Peyer's patch (tissue), 4 donors: ENCODE results near the gene MYH11. TPM values are rescaled to one million over a fixed set of nuclear protein-coding genes. Genes with fewer than 3 reads are reported as not detected.

Experiments used
- DNase-seq, 3 donors: peaks; one replicate each; pipeline ENCODE4 v3.0.0-alpha.2; 2017 to 2019
- H3K27ac ChIP-seq, 4 donors: fragments of 200-600 bp; sonication (generic); one replicate each; pipeline ENCODE4 v1.5.1; 2016 to 2019
- H3K27me3 ChIP-seq, 2 donors: fragments of 200-600 bp; sonication (generic); one replicate each; pipeline ENCODE4 v1.5.1; 2019
- H3K36me3 ChIP-seq, 3 donors: fragments of 200-600 bp; sonication (generic); one replicate each; pipeline ENCODE4 v1.5.1; 2016 to 2019
- H3K4me1 ChIP-seq, 4 donors: fragments of 200-600 bp; sonication (generic); one replicate each; pipeline ENCODE4 v1.5.1; 2016 to 2019
- H3K4me3 ChIP-seq, 4 donors: fragments of 200-600 bp; sonication (generic); 1 replicate in 3 of 4; 2 replicates in 1 of 4; pipeline ENCODE4 v1.5.1; 2016 to 2019; ENCODE audit warnings: mild to moderate bottlenecking in 1 of 4
- H3K9me3 ChIP-seq, 4 donors: fragments of 200-600 bp; sonication (generic); one replicate each; pipeline ENCODE4 v1.5.1; 2016 to 2019; ENCODE audit warnings: mild to moderate bottlenecking in 1 of 4
- POLR2A ChIP-seq, 2 donors: fragments of 450-650 bp; IDR thresholded peaks; one replicate each; pipeline ENCODE4 v1.5.1; 2017; ENCODE audit warnings: antibody characterized with exemption in 2 of 2, mild to moderate bottlenecking in 2 of 2, moderate library complexity in 2 of 2
- total RNA-seq, 4 donors: library from RNA; depleted of rRNA; stranded (reverse); fragments of >200 nt; gene quantifications; one replicate each; pipeline ENCODE4 v1.1.0, GENCODE V29; 2016
- TF ChIP-seq, protein P1 (sequence below), 6 experiments: fragments of 450-650 bp in 4 of 6; fragments of 200-600 bp in 2 of 6; sonication (generic) in 1 of 6; IDR thresholded peaks; one replicate each; pipeline ENCODE4 v1.5.1; 2017 to 2019; ENCODE audit warnings: antibody characterized with exemption in 6 of 6, mild to moderate bottlenecking in 3 of 6, moderate library complexity in 1 of 6

MYH11 gene
- total RNA-seq, 4 donors from 2014 or later, result 39.2 to 248 (median 131) TPM

DNA sequence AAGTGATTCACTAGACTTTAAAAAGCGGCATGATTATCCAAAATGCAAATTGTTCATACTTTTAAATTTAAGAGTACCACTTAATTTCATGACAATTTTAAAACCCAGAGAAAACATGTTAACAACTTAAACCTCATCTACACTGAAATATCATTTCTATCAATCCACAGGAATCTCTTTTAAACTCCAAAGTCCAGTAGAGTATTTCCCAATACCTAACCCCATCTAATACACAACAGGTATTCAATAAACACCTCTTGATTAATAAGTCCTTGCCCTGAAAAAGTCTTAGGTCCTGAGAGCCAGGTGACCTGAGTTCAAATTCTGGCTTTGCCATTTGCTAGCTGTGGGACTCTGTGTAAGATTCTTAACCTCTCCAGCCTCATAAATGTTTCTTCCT is 16.9 kb upstream of the MYH11 start:
- no peaks in the 10 kb centered on the region for H3K9me3 ChIP-seq
- no peak overlapping the region for H3K4me3 ChIP-seq
- TF ChIP-seq POLR2A (IDR thresholded peaks at IDR 0.05), result no peak
- TF ChIP-seq, protein P1, sequence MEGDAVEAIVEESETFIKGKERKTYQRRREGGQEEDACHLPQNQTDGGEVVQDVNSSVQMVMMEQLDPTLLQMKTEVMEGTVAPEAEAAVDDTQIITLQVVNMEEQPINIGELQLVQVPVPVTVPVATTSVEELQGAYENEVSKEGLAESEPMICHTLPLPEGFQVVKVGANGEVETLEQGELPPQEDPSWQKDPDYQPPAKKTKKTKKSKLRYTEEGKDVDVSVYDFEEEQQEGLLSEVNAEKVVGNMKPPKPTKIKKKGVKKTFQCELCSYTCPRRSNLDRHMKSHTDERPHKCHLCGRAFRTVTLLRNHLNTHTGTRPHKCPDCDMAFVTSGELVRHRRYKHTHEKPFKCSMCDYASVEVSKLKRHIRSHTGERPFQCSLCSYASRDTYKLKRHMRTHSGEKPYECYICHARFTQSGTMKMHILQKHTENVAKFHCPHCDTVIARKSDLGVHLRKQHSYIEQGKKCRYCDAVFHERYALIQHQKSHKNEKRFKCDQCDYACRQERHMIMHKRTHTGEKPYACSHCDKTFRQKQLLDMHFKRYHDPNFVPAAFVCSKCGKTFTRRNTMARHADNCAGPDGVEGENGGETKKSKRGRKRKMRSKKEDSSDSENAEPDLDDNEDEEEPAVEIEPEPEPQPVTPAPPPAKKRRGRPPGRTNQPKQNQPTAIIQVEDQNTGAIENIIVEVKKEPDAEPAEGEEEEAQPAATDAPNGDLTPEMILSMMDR (IDR thresholded peaks at IDR 0.05), result no peak
- H3K27me3 ChIP-seq, result no peaks in the 10 kb centered on the region
- DNase-seq, result no peak
- H3K36me3 ChIP-seq, result peaks cover 0 to 24% (median 0%) of the 10 kb centered on the region in 3 donors
- no peaks in the 10 kb centered on the region for H3K4me1 ChIP-seq
- H3K27ac ChIP-seq, result no peak overlapping the region

DNA sequence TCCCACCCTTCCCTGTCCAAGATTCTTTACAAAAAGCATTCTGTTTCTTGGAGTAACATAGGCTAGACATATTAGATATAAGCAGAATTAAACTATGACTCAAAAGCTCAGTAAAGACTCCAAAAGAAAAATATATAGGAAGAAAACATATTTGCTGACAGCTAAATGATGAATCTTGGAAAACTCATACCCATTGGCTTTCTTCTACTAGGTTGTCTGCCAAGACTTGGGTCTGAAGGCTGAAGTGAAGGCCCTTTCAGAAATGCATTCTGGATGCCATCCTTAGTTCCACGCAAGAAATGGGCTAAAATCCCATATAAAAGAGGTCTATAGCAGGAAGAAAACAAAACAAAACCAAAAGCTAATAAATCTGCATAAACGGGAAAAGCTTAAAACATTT is 16.5 kb upstream of the MYH11 start:
- H3K36me3 ChIP-seq, result peaks cover 0 to 22% (median 0%) of the 10 kb centered on the region in 3 donors
- DNase-seq, result no peak

DNA sequence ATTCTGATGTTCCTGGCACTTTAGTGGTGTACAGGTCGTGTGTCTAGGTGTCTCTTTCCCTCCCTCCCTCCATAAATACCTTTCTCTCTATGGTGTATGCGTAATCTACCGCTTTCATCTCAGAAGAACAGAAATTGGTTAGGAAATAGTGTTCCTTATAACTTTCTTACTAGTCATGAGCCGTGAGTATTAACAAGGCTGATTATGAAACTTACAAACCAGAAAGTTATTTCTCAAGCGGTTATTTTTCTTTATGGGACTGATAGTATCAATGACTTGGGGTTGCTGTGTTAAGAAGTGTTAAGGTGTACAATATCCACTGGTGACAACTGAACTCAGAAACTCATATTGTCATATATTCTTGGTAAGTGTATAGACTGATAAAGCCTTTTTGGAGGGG is 13.2 kb upstream of the MYH11 start:
- H3K36me3 ChIP-seq, result peaks cover 0 to 35% (median 0%) of the 10 kb centered on the region in 3 donors
- no peaks in the 10 kb centered on the region for H3K9me3 ChIP-seq
- no peaks in the 10 kb centered on the region for H3K4me1 ChIP-seq
- TF ChIP-seq POLR2A (IDR thresholded peaks at IDR 0.05), result no peak
- TF ChIP-seq, protein P1 (IDR thresholded peaks at IDR 0.05), result no peak
- no peaks in the 10 kb centered on the region for H3K27me3 ChIP-seq
- DNase-seq, result no peak
- no peak overlapping the region for H3K4me3 ChIP-seq
- H3K27ac ChIP-seq, result no peak overlapping the region

More for the DNA sequence above, 16.5 kb upstream of the MYH11 start:
- Histone ChIP-seq H3K27ac (no peak overlapping the region), H3K9me3 (no peaks in the 10 kb centered on the region), H3K4me1 (no peaks in the 10 kb centered on the region), H3K27me3 (no peaks in the 10 kb centered on the region), H3K4me3 (no peak overlapping the region)
- TF ChIP-seq, protein P1 (IDR thresholded peaks at IDR 0.05), result no peak
- TF ChIP-seq POLR2A (IDR thresholded peaks at IDR 0.05), result no peak

DNA sequence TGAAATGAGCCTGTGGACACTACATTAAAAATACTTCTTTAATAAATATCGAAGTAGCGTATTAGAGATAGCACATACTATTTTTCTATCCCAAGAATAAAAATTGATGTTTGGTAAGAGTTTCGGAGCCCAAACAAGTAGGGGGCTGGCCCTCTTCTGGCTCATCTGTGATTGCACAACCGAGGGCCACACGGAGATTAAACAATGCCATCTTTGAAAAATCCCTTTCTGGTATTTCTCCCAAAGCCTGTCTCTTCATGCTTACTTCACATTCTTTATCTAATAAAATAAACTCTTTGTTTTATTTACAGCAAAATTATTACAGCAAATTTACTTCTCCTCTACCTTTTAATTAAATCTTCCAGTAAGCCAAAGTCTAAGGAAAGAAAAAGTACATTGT is 9.6 kb upstream of the MYH11 start:
- Histone ChIP-seq H3K27ac (no peak overlapping the region), H3K4me1 (no peaks in the 10 kb centered on the region), H3K4me3 (no peak overlapping the region), H3K36me3 (peaks cover 0 to 31% (median 0%) of the 10 kb centered on the region in 3 donors), H3K27me3 (no peaks in the 10 kb centered on the region), H3K9me3 (no peaks in the 10 kb centered on the region)
- DNase-seq, result peak in 1 of 3 donors; percentile 11
- TF ChIP-seq POLR2A (IDR thresholded peaks at IDR 0.05), result no peak
- TF ChIP-seq, protein P1 (IDR thresholded peaks at IDR 0.05), result no peak

DNA sequence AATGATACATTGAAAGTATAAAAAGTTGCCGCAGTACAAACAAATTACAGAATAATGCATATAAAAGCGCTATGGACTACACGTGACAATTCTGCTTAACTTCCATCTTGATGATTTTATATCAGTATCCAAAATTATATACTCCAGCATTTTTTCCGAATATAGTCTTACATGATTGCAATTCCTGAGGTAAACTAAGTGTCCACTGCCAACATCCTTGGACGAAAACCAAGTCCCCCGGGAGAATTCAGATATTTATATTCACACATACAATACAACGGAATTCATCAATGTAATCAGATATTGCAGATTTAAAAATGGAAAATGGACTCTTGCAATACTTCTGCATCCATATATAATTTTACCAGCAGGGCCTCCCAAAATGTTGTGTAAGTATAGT is 8.9 kb upstream of the MYH11 start:
- no peak overlapping the region for H3K27ac ChIP-seq

More for the DNA sequence above, 8.9 kb upstream of the MYH11 start:
- Histone ChIP-seq H3K9me3 (no peaks in the 10 kb centered on the region), H3K36me3 (peaks cover 0 to 26% (median 0%) of the 10 kb centered on the region in 3 donors), H3K4me1 (no peaks in the 10 kb centered on the region), H3K27me3 (no peaks in the 10 kb centered on the region), H3K4me3 (no peak overlapping the region)
- DNase-seq, result no peak
- TF ChIP-seq, protein P1 (IDR thresholded peaks at IDR 0.05), result no peak
- TF ChIP-seq POLR2A (IDR thresholded peaks at IDR 0.05), result no peak
